HG03575 (cell line): ENCODE data around the gene GREM2.

Experiments
- ATAC-seq: cut with Tn5 transposase; IDR thresholded peaks from one replicate; pipeline ENCODE4 v1.9.1; 2021; ENCODE audit not compliant: unreplicated experiment, insufficient number of reproducible peaks, low FRiP score; ENCODE audit errors: extremely low read depth

The GREM2 gene

GRCh38 chr1:240572328-240572727, 39.6 kb downstream of the GREM2 start:
- ATAC-seq = no peak

DNA sequence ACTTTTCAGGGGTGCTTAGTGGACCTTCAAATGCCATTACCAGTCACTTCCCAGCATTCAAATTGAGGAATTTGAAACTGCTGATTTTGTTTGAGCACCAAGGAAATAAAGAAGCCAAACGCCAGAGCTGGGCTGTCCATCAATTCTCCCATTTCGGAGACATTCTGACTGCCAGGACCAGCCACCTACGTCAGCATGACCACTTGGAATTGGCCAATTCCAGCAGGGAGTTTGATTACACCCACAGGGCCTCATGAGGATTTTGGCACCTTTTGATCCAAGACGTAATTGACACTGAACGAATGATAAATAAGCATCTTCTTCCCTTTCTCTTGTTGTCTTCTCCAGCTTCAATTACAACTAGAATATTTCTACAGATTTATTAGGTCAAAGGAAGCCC, 40.2 kb downstream of the GREM2 start:
- no peak for ATAC-seq

DNA sequence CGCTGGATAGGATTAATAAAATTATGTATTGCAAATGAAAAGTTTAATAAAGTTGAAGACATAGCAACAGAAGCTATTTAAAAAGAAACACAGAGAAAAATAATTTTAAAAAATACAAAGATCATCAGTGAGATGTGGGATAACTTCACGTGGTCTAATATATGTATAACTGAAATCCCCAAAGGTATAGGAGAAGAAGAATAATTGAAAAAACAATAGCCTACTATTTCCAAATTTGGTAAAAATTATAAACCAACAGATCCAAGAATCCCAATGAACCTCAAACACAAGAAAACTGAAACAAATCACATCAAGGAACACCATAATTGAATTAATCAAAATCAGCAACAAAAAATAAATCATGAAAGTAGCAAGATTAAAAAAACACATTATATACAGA, 44.9 kb downstream of the GREM2 start:
- no peak for ATAC-seq

GRCh38 chr1:240562779-240563178, 49.2 kb downstream of the GREM2 start:
- no peak for ATAC-seq

- no peak for ATAC-seq
These were observed 49.8 kb downstream of the GREM2 start for GRCh38 chr1:240562111-240562590.

DNA sequence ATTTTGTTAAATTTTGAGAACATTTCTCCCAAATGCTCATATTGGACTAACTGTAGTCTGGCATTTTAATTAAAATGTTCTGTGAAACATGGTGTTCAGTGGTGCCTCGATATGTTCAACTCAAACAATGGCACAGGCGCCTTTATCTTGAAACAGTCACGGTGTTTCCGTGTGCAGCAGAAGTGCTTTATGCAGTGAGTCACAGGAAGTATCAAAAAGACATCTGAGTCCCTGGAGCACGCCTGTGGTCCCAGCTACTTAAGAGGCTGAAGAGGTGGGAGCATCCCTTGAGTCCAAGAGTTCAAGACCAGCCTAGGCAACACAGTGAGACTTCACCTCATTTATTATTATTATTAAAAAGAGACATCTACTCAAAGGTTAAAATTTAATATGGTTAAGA, 52.2 kb downstream of the GREM2 start:
- ATAC-seq = no peak

DNA sequence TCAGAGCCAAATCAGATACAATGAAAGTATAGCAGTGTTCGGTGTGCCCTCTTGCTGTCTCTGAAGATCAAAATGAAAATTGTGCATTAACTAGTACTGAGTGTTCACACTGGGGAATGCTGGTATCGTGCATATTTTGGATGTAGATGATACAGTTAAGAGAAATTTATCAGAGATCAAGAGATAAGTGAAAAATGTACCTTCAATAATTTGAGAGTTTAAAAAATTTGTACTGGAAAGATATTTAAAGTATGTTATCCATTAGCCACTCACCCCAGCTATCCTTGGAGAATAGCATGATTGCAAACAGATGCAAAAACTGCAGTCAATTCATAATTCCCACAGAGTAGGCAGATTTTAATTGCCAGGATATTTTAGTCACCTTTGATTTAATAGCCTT, 56.4 kb downstream of the GREM2 start:
- ATAC-seq = no peak

DNA sequence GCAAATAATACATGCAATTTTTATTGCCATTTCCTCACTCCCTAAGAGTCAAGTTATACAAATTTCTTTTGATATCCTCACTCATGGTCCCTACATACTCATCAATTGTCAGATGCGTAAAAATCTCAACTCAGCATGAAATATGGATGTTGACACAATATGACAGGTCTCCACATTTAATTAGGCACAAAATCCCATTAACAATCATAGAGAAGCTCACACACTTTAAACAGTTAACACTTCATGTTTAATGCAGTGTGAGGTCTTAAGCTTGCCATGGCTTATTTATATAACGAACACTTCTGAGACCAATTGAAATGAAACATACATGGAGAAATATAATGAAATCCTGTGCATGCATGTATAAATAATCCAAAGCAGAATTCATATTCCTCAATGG, 58.6 kb downstream of the GREM2 start:
- ATAC-seq = no peak

DNA sequence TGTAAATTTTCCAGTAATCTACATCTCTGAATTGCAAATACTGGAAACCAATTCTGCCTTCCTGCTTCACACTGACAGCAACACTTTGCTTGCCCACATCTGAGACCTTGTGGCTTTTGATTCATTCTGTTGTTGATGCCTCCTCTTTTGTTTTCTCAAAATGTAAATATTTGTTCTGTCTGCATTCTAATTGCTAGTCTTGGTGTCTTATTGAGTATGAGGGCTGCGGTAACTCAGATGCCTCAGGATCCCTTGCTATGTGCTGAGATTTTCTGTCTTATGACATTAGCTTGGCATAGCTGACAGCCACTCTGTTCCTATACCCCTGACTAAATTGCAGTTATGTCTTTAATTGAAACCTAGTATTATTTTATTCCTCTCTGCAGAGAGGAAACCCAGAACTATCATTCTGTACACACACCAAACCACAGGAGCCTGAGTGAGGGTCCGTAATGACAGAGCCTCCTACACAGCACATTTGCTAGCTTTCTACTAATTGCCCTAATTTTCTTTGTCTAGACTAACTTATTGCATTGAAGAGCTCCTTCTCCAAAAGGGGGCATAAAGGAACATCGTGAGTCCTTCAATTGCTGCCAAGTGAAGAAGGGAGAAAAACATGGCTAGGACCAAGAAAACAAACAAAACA, 72.1 kb downstream of the GREM2 start:
- ATAC-seq = no peak

- no peak for ATAC-seq
These were observed 73.1 kb downstream of the GREM2 start for GRCh38 chr1:240538776-240539430.

GRCh38 chr1:240533154-240533780, 78.7 kb downstream of the GREM2 start:
- ATAC-seq = no peak

GRCh38 chr1:240528591-240528990, 83.4 kb downstream of the GREM2 start:
- ATAC-seq = no peak

GRCh38 chr1:240527086-240527485, 84.9 kb downstream of the GREM2 start:
- ATAC-seq = no peak

- no peak for ATAC-seq
These were observed 85.6 kb downstream of the GREM2 start for GRCh38 chr1:240526312-240526711.

GRCh38 chr1:240524356-240525069, 87.4 kb downstream of the GREM2 start:
- no peak for ATAC-seq

- ATAC-seq = no peak
These were observed 89.7 kb downstream of the GREM2 start for GRCh38 chr1:240522122-240522822.

GRCh38 chr1:240517891-240518290, 94.1 kb downstream of the GREM2 start:
- no peak for ATAC-seq

DNA sequence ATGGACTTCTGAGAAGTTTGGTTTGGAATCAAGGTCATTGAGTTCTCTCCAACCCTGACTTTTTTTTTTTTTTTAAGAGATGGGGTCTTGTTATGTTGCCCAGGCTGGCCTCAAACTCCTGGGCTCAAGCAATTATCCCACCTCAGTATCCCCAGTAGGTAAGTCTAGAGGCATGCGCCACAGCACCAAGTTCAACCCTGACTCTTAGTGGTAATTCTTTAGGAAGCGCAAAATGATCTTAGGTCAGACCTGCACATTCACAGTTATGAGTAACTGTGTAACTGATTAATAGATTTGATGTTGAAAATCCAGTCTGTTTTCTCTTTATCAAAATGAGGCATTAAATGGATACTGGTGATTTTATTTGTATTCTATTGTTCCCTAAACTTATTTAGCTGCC, 95.9 kb downstream of the GREM2 start:
- no peak for ATAC-seq

- no peak for ATAC-seq
These were observed 96.5 kb downstream of the GREM2 start for GRCh38 chr1:240515505-240515904.
